Right kidney (tissue), 1 donor: Measurements from ENCODE around the gene PARVA.

Experiments
- DNase-seq: peaks from one replicate; pipeline ENCODE4 v3.0.0-alpha.2; 2016

PARVA gene

GRCh38 chr11:12529793-12530192 lies 152.4 kb downstream of the PARVA start:
- no peak for DNase-seq

GRCh38 chr11:12531020-12531419 lies 153.6 kb downstream of the PARVA start:
- DNase-seq, result no peak

- no peak for DNase-seq
Observed at GRCh38 chr11:12531681-12532080, 154.3 kb downstream of the PARVA start.

- DNase-seq, result no peak
Observed at GRCh38 chr11:12532580-12532979, 155.2 kb downstream of the PARVA start.

- no peak for DNase-seq
Observed at GRCh38 chr11:12534549-12534948, 157.2 kb downstream of the PARVA start.

- DNase-seq, result no peak
Observed at GRCh38 chr11:12535321-12535720, 157.9 kb downstream of the PARVA start.

- no peak for DNase-seq
Observed at GRCh38 chr11:12536566-12536965, 159.2 kb downstream of the PARVA start.

GRCh38 chr11:12537778-12538401 lies 160.5 kb downstream of the PARVA start:
- DNase-seq, result no peak

- DNase-seq, result no peak
Observed at GRCh38 chr11:12538889-12539421, 161.6 kb downstream of the PARVA start.

GRCh38 chr11:12539572-12539971 lies 162.2 kb downstream of the PARVA start:
- DNase-seq, result no peak

- no peak for DNase-seq
Observed at GRCh38 chr11:12540075-12540680, 162.8 kb downstream of the PARVA start.

- no peak for DNase-seq
Observed at GRCh38 chr11:12540913-12541582, 163.7 kb downstream of the PARVA start.

GRCh38 chr11:12541583-12542151 lies 164.3 kb downstream of the PARVA start:
- DNase-seq, result no peak

GRCh38 chr11:12542186-12542935 lies 165.0 kb downstream of the PARVA start:
- DNase-seq, result no peak

GRCh38 chr11:12543596-12544415 lies 166.4 kb downstream of the PARVA start:
- no peak for DNase-seq

- DNase-seq, result no peak
Observed at GRCh38 chr11:12544986-12545775, 167.8 kb downstream of the PARVA start.

- no peak for DNase-seq
Observed at GRCh38 chr11:12546122-12546521, 168.8 kb downstream of the PARVA start.

- DNase-seq, result no peak
Observed at GRCh38 chr11:12546660-12547059, 169.3 kb downstream of the PARVA start.

- no peak for DNase-seq
Observed at GRCh38 chr11:12547953-12548650, 170.7 kb downstream of the PARVA start.

- DNase-seq, result no peak
Observed at GRCh38 chr11:12552692-12553091, 175.3 kb downstream of the PARVA start.
